SHP77 (cell line): ENCODE data around the gene AUTS2.

Experiments
- DNase-seq, 2 experiments: peaks; one replicate each; lab custom pipeline; 2025; lab: John Stamatoyannopoulos, UW

The AUTS2 gene

GRCh38 chr7:70132852-70133690 is 534.8 kb downstream of the AUTS2 start:
- DNase-seq = no peak

GRCh38 chr7:70134029-70134770 is 535.9 kb downstream of the AUTS2 start:
- DNase-seq = no peak

- no peak for DNase-seq
Measured at GRCh38 chr7:70135656-70136055, 537.4 kb downstream of the AUTS2 start.

GRCh38 chr7:70137126-70137525 is 538.9 kb downstream of the AUTS2 start:
- DNase-seq = no peak

- DNase-seq = no peak
Measured at GRCh38 chr7:70142247-70142932, 544.1 kb downstream of the AUTS2 start.

- no peak for DNase-seq
Measured at GRCh38 chr7:70143075-70144044, 545.1 kb downstream of the AUTS2 start.

- no peak for DNase-seq
Measured at GRCh38 chr7:70148997-70149396, 550.7 kb downstream of the AUTS2 start.

- no peak for DNase-seq
Measured at GRCh38 chr7:70152313-70152712, 554.0 kb downstream of the AUTS2 start.

- no peak for DNase-seq
Measured at GRCh38 chr7:70153933-70154332, 555.7 kb downstream of the AUTS2 start.

GRCh38 chr7:70154521-70155180 is 556.4 kb downstream of the AUTS2 start:
- DNase-seq = no peak

- DNase-seq = peak; percentile 32 to 33
Measured at GRCh38 chr7:70156057-70156456, 557.8 kb downstream of the AUTS2 start.

GRCh38 chr7:70159121-70159520 is 560.8 kb downstream of the AUTS2 start:
- DNase-seq = no peak

- DNase-seq = no peak
Measured at GRCh38 chr7:70165477-70166170, 567.3 kb downstream of the AUTS2 start.

- DNase-seq = no peak
Measured at GRCh38 chr7:70171369-70171920, 573.2 kb downstream of the AUTS2 start.

GRCh38 chr7:70177166-70177565 is 578.9 kb downstream of the AUTS2 start:
- DNase-seq = no peak

- no peak for DNase-seq
Measured at GRCh38 chr7:70178211-70178610, 579.9 kb downstream of the AUTS2 start.

- DNase-seq = no peak
Measured at GRCh38 chr7:70178787-70179186, 580.5 kb downstream of the AUTS2 start.

GRCh38 chr7:70182521-70182920 is 584.2 kb downstream of the AUTS2 start:
- no peak for DNase-seq

- no peak for DNase-seq
Measured at GRCh38 chr7:70183278-70183677, 585.0 kb downstream of the AUTS2 start.
